ENCODE data around the gene ZNF805. TPM values are rescaled to one million over a fixed set of nuclear protein-coding genes. Genes with fewer than 3 reads are reported as not detected.

The ZNF805 gene
- total RNA-seq, 4 donors from 2014 or later = 11.1 to 21.3 (median 14.5) TPM

DNA sequence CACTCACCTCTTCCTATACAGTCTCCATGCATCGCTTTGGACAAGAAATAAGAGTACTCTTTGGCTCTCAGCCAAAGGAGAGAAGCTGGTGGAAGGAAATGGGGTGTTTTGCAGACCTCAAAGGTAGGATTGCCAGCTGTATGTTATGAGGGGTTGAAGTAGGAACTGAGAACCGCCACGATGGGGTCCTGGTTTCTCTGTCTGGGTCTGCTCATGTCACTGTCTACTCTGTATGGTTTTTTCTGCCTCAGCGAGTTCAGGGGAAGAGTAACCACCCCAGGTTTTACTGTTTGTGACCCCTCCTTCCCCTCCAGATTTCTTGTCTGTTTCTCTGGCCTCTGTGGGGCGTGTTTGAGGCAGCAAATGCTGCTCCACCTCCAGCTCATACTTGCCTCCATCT lies 4.1 kb downstream of the ZNF805 start:
- 87 to 93% methylated on average over 4 to 5 of the region's 5 CpGs for WGBS, 2 donors (ENCODE audit: low coverage in 1 of 2)
- TF ChIP-seq EP300 (IDR thresholded peaks at IDR 0.05; ENCODE audit: low read depth) (no peak), POLR2AphosphoS5 (IDR thresholded peaks at IDR 0.05) (no peak), POLR2A (IDR thresholded peaks at IDR 0.05) (no peak)
- TF ChIP-seq, protein P1, sequence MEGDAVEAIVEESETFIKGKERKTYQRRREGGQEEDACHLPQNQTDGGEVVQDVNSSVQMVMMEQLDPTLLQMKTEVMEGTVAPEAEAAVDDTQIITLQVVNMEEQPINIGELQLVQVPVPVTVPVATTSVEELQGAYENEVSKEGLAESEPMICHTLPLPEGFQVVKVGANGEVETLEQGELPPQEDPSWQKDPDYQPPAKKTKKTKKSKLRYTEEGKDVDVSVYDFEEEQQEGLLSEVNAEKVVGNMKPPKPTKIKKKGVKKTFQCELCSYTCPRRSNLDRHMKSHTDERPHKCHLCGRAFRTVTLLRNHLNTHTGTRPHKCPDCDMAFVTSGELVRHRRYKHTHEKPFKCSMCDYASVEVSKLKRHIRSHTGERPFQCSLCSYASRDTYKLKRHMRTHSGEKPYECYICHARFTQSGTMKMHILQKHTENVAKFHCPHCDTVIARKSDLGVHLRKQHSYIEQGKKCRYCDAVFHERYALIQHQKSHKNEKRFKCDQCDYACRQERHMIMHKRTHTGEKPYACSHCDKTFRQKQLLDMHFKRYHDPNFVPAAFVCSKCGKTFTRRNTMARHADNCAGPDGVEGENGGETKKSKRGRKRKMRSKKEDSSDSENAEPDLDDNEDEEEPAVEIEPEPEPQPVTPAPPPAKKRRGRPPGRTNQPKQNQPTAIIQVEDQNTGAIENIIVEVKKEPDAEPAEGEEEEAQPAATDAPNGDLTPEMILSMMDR (IDR thresholded peaks at IDR 0.05) = no peak
- Histone ChIP-seq H3K27ac (no peak overlapping the region), H3K4me1 (peaks cover 7 to 24% (median 18%) of the 10 kb centered on the region in 4 donors), H3K4me3 (no peak overlapping the region), H3K36me3 (peaks cover 0 to 42% (median 22%) of the 10 kb centered on the region in 4 donors), H3K9me3 (no peaks in the 10 kb centered on the region), H3K27me3 (no peaks in the 10 kb centered on the region)
- no peak for DNase-seq
- in situ Hi-C loops (cut with MboI; ENCODE audit: low pct_ligation_motif_present in 1 of 4, low pct_unique_long_range_greater_than_20kb in 1 of 4, low sequenced_read_pairs in 3 of 4) = no loop called here
- intact Hi-C loops (cut with DNase I; ENCODE audit: low total_unique reads) = no loop called here

DNA sequence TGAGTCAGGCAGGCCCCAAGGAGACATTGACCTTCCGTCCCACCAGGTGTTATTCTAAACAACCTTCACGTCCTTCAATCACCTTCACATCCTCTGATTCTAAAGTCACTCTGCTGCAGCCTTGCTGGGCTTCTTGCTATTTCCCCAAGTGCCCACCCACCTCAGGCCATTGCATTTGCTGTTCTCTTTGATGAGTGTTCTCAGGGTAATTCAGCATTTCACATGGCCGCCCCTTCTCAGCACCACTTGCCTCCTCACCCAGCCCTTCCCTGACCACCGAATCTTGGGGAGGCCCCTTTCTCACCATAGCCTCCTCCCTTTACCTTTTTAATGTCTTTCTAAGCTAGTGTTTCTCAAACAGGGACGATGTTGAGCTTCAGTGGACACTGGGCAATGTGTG lies 4.6 kb downstream of the ZNF805 start:
- peaks cover 7 to 21% (median 15%) of the 10 kb centered on the region in 4 donors for H3K4me1 ChIP-seq
- intact Hi-C loops (cut with DNase I; ENCODE audit: low total_unique reads) = no loop called here
- H3K27ac ChIP-seq = no peak overlapping the region
- peaks cover 0 to 45% (median 23%) of the 10 kb centered on the region in 4 donors for H3K36me3 ChIP-seq
- TF ChIP-seq POLR2AphosphoS5 (IDR thresholded peaks at IDR 0.05) (no peak), EP300 (IDR thresholded peaks at IDR 0.05; ENCODE audit: low read depth) (no peak), POLR2A (IDR thresholded peaks at IDR 0.05) (no peak)
- TF ChIP-seq, protein P1 (IDR thresholded peaks at IDR 0.05) = no peak
- WGBS, 2 donors (ENCODE audit: low coverage in 1 of 2) = 91% methylated on average over 5 of the region's 5 CpGs; no CpG with 5 or more reads in 1 of the 2 donors
- no peaks in the 10 kb centered on the region for H3K27me3 ChIP-seq
- in situ Hi-C loops (cut with MboI; ENCODE audit: low pct_ligation_motif_present in 1 of 4, low pct_unique_long_range_greater_than_20kb in 1 of 4, low sequenced_read_pairs in 3 of 4) = no loop called here
- DNase-seq = no peak
- H3K9me3 ChIP-seq = no peaks in the 10 kb centered on the region
- no peak overlapping the region for H3K4me3 ChIP-seq

DNA sequence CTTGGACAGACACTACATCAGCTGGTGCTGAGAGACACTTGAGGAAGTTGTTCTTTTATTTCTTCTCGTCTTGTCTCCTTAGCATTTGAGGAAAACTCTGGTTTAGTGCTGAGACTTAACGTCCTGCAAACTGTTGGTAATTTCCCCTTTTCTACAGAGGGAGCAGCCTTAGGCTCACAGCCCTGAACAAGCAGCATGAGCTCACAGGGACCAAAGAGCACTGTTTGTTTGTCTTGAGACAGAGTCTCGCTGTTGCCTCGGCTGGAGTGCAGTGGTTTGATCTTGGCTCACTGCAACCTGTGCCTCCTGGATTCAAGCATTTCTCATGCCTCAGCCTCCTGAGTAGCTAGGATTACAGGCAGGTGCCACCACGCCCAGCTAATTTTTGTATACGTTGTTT lies 5.5 kb downstream of the ZNF805 start:
- H3K9me3 ChIP-seq = no peaks in the 10 kb centered on the region
- H3K27ac ChIP-seq = no peak overlapping the region
- peaks cover 0 to 54% (median 27%) of the 10 kb centered on the region in 4 donors for H3K36me3 ChIP-seq
- intact Hi-C loops (cut with DNase I; ENCODE audit: low total_unique reads) = no loop called here
- no peaks in the 10 kb centered on the region for H3K27me3 ChIP-seq
- DNase-seq = no peak
- in situ Hi-C loops (cut with MboI; ENCODE audit: low pct_ligation_motif_present in 1 of 4, low pct_unique_long_range_greater_than_20kb in 1 of 4, low sequenced_read_pairs in 3 of 4) = no loop called here
- no peak overlapping the region for H3K4me3 ChIP-seq
- peaks cover 7 to 20% (median 14%) of the 10 kb centered on the region in 4 donors for H3K4me1 ChIP-seq
- WGBS, 2 donors (ENCODE audit: low coverage in 1 of 2) = 58 to 87% methylated on average over 3 to 6 of the region's 6 CpGs
- TF ChIP-seq, protein P1 (IDR thresholded peaks at IDR 0.05) = no peak
- TF ChIP-seq EP300 (IDR thresholded peaks at IDR 0.05; ENCODE audit: low read depth) = no peak
- no peak for TF ChIP-seq POLR2A (IDR thresholded peaks at IDR 0.05)
- no peak for TF ChIP-seq POLR2AphosphoS5 (IDR thresholded peaks at IDR 0.05)

DNA sequence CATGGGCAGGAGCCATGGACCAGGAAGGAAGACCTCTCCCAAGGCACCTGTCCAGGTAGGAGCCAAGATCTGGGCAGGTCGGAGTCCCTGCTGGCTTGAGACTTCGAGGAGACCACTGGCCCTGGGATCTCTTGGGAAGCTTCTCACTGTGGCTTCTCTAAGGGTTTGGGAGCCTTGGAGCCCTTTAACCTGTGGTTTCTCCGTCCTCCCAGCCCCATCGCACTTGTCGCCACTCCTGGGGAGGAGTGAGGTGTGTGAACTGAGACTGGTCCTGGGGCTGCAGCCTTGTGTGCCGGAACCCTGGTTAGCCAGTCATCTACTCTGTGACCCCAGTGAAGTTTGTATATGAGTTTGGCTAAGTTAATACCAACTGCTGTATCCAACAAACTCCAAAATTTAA lies 8.2 kb downstream of the ZNF805 start:
- no peaks in the 10 kb centered on the region for H3K4me1 ChIP-seq
- H3K27ac ChIP-seq = no peak overlapping the region
- WGBS, 2 donors (ENCODE audit: low coverage in 1 of 2) = 90% methylated on average over 6 of the region's 6 CpGs; no CpG with 5 or more reads in 1 of the 2 donors
- peaks cover 0 to 78% (median 38%) of the 10 kb centered on the region in 4 donors for H3K36me3 ChIP-seq
- intact Hi-C loops (cut with DNase I; ENCODE audit: low total_unique reads) = no loop called here
- no peak for DNase-seq
- H3K9me3 ChIP-seq = no peaks in the 10 kb centered on the region
- no peak overlapping the region for H3K4me3 ChIP-seq
- TF ChIP-seq, protein P1 (IDR thresholded peaks at IDR 0.05) = no peak
- TF ChIP-seq POLR2AphosphoS5 (IDR thresholded peaks at IDR 0.05) (no peak), EP300 (IDR thresholded peaks at IDR 0.05; ENCODE audit: low read depth) (no peak), POLR2A (IDR thresholded peaks at IDR 0.05) (no peak)
- in situ Hi-C loops (cut with MboI; ENCODE audit: low pct_ligation_motif_present in 1 of 4, low pct_unique_long_range_greater_than_20kb in 1 of 4, low sequenced_read_pairs in 3 of 4) = no loop called here
- H3K27me3 ChIP-seq = no peaks in the 10 kb centered on the region

All from transverse colon (tissue), 4 donors.